Loucy (cell line): Measurements from ENCODE around the gene PTPRQ.

Experiments
- H2AFZ ChIP-seq: fragments of 200-600 bp; sonication (generic); 2 replicates; pipeline ENCODE4 v1.6.0; 2016; ENCODE audit warnings: antibody characterized with exemption, mild to moderate bottlenecking, low read length, moderate library complexity
- H3F3A ChIP-seq: fragments of 200-600 bp; 2 replicates; pipeline ENCODE4 v1.6.0; 2016; ENCODE audit warnings: antibody characterized with exemption, low read depth, mild to moderate bottlenecking
- H3K27me3 ChIP-seq: fragments of 200-600 bp; sonication (generic); 2 replicates; pipeline ENCODE4 v1.6.1; 2014; ENCODE audit warnings: low read length, mild to moderate bottlenecking; ENCODE audit not compliant: insufficient read depth, poor library complexity, severe bottlenecking
- H3K36me3 ChIP-seq: fragments of 200-600 bp; sonication (generic); 2 replicates; pipeline ENCODE4 v1.6.1; 2016; ENCODE audit warnings: low read length; ENCODE audit not compliant: insufficient read depth
- H3K4me1 ChIP-seq: fragments of 200-600 bp; sonication (generic); 2 replicates; pipeline ENCODE4 v1.5.1; 2014; ENCODE audit warnings: low read length, mild to moderate bottlenecking; ENCODE audit not compliant: insufficient read depth, poor library complexity, severe bottlenecking
- H3K4me2 ChIP-seq: fragments of 200-600 bp; sonication (generic); 2 replicates; pipeline ENCODE4 v1.6.0; 2014; ENCODE audit warnings: antibody characterized with exemption, low read length, low read depth, mild to moderate bottlenecking; ENCODE audit not compliant: poor library complexity, severe bottlenecking
- H3K4me3 ChIP-seq: fragments of 200-600 bp; sonication (generic); 2 replicates; pipeline ENCODE4 v1.5.1; 2014; ENCODE audit warnings: low read length, mild to moderate bottlenecking, mixed read lengths; ENCODE audit not compliant: poor library complexity, severe bottlenecking
- H3K79me2 ChIP-seq: fragments of 200-600 bp; sonication (generic); 2 replicates; pipeline ENCODE4 v1.6.1; 2014; ENCODE audit warnings: low read length; ENCODE audit not compliant: insufficient read depth
- H3K9ac ChIP-seq: fragments of 200-600 bp; sonication (generic); 2 replicates; pipeline ENCODE4 v1.6.0; 2014; ENCODE audit warnings: mild to moderate bottlenecking, low read depth, low read length, moderate library complexity; ENCODE audit not compliant: poor library complexity, severe bottlenecking
- H3K9me2 ChIP-seq: fragments of 200-600 bp; sonication (generic); replicated peaks from 2 replicates; pipeline ENCODE4 v1.6.1; 2016; ENCODE audit warnings: low read depth, low read length, mixed read lengths
- H3K9me3 ChIP-seq: fragments of 200-600 bp; sonication (generic); 2 replicates; pipeline ENCODE4 v1.6.1; 2014; ENCODE audit warnings: mild to moderate bottlenecking, antibody characterized with exemption, low read length, low read depth; ENCODE audit not compliant: insufficient read depth
- H4K20me1 ChIP-seq: fragments of 200-600 bp; sonication (generic); 2 replicates; pipeline ENCODE4 v1.6.0; 2014; ENCODE audit warnings: antibody characterized with exemption, low read length, mild to moderate bottlenecking; ENCODE audit not compliant: insufficient read depth, poor library complexity, severe bottlenecking
- EZH2phosphoT487 ChIP-seq: fragments of 200-600 bp; IDR thresholded peaks from 2 replicates; pipeline ENCODE4 v1.6.1; 2018; ENCODE audit warnings: antibody characterized with exemption, mild to moderate bottlenecking, moderate library complexity, borderline replicate concordance
- TF ChIP-seq, protein P1 (sequence below): fragments of 200-600 bp; sonication (generic); conservative IDR thresholded peaks from 2 replicates; pipeline ENCODE4 v1.5.1; 2014; ENCODE audit warnings: mild to moderate bottlenecking, antibody characterized with exemption, low read length

The PTPRQ gene

DNA sequence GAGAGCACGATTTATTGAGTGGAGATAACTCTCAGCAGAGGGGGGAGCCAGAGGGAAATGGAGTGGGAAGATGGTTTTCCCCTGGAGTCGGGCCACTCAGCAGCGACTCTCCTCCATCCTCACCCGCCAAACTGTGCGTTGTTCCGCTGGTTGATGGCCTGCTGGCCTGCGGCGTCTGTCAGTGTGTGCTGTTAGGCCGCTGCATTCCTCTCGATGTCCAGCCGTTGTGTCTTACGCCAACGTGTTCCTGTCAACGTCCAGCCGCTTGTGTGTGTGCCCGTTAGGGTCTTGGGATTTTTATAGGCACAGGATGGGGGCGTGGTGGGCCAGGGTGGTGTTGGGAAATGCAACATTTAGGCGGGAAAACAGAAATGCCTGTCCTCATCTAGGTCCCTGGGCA, 69.2 kb downstream of the PTPRQ start:
- H3K4me3 ChIP-seq: no peak overlapping the region
- H3K9me2 ChIP-seq: no peaks in the 10 kb centered on the region
- H4K20me1 ChIP-seq: no peaks in the 10 kb centered on the region
- H3K9me3 ChIP-seq: no peaks in the 10 kb centered on the region
- no peak overlapping the region for H3K9ac ChIP-seq
- TF ChIP-seq, protein P1, sequence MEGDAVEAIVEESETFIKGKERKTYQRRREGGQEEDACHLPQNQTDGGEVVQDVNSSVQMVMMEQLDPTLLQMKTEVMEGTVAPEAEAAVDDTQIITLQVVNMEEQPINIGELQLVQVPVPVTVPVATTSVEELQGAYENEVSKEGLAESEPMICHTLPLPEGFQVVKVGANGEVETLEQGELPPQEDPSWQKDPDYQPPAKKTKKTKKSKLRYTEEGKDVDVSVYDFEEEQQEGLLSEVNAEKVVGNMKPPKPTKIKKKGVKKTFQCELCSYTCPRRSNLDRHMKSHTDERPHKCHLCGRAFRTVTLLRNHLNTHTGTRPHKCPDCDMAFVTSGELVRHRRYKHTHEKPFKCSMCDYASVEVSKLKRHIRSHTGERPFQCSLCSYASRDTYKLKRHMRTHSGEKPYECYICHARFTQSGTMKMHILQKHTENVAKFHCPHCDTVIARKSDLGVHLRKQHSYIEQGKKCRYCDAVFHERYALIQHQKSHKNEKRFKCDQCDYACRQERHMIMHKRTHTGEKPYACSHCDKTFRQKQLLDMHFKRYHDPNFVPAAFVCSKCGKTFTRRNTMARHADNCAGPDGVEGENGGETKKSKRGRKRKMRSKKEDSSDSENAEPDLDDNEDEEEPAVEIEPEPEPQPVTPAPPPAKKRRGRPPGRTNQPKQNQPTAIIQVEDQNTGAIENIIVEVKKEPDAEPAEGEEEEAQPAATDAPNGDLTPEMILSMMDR: no peak
- no peak for TF ChIP-seq EZH2phosphoT487
- H3K4me2 ChIP-seq: no peak overlapping the region
- no peaks in the 10 kb centered on the region for H3K36me3 ChIP-seq
- no peaks in the 10 kb centered on the region for H3K4me1 ChIP-seq
- H2AFZ ChIP-seq: no peak overlapping the region
- no peaks in the 10 kb centered on the region for H3K79me2 ChIP-seq
- H3F3A ChIP-seq: no peaks in the 10 kb centered on the region
- no peaks in the 10 kb centered on the region for H3K27me3 ChIP-seq

DNA sequence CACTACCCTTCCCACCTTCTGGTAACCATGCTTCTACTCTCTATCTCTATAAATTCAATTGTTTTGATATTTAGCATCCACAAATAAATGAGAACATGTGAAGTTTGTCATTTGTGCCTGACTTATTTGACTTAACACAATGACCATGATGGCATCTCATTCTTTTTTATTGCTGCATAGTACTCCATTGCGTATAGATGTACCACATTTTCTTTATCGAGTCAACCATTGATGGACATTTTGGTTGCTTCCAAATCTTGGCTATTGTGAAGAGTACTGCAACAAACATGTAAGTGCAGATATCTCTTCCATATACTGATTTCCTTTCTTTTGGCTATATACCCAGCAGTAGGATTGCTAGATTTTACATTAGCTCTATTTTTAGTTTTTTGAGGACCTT, 73.6 kb downstream of the PTPRQ start:
- Histone ChIP-seq H3K4me1 (no peaks in the 10 kb centered on the region), H3K4me3 (no peak overlapping the region), H3K36me3 (no peaks in the 10 kb centered on the region), H3K27me3 (no peaks in the 10 kb centered on the region), H2AFZ (no peak overlapping the region), H3K9ac (no peak overlapping the region), H3K4me2 (no peak overlapping the region), H3F3A (no peaks in the 10 kb centered on the region), H3K9me3 (no peaks in the 10 kb centered on the region), H4K20me1 (no peaks in the 10 kb centered on the region), H3K9me2 (no peaks in the 10 kb centered on the region), H3K79me2 (no peaks in the 10 kb centered on the region)
- TF ChIP-seq, protein P1: no peak
- TF ChIP-seq EZH2phosphoT487: no peak

DNA sequence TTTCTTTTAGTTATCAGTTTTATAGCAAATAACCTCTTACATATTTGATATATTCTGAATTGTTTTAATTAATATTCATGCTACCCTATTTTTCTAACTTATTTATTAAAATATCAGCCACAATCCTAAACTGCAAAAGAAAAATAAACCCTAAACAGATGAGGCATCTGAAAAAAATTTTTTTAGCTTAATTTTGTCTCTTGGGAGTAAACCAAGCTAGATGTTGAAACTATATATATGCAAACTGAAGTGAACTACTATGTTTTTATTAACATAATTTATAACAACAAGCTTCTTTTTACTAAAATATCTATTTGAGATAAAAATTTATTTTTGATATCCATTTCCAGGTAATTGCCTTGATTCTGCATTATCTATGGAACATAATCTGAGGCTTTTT, 87.6 kb downstream of the PTPRQ start:
- TF ChIP-seq EZH2phosphoT487: no peak
- TF ChIP-seq, protein P1: no peak
- no peak overlapping the region for H2AFZ ChIP-seq
- no peaks in the 10 kb centered on the region for H3K79me2 ChIP-seq
- H3K4me2 ChIP-seq: no peak overlapping the region
- no peaks in the 10 kb centered on the region for H3K9me2 ChIP-seq
- no peaks in the 10 kb centered on the region for H3F3A ChIP-seq
- H3K9ac ChIP-seq: no peak overlapping the region
- H4K20me1 ChIP-seq: no peaks in the 10 kb centered on the region
- no peak overlapping the region for H3K4me3 ChIP-seq
- H3K4me1 ChIP-seq: no peaks in the 10 kb centered on the region
- H3K27me3 ChIP-seq: no peaks in the 10 kb centered on the region
- no peaks in the 10 kb centered on the region for H3K9me3 ChIP-seq
- no peaks in the 10 kb centered on the region for H3K36me3 ChIP-seq
